Measurements from ENCODE around the gene F2R. TPM values are rescaled to one million over a fixed set of nuclear protein-coding genes. Genes with fewer than 3 reads are reported as not detected.
A peak's percentile ranks its signal among the peaks of the same experiment; 100 is the strongest.

Gene F2R
- total and polyA plus RNA-seq, 2 of the 13 experiments (the other 11 are each of a cell fraction or from before 2014, with no cell fraction given), result 8.3 to 12.3 TPM

DNA sequence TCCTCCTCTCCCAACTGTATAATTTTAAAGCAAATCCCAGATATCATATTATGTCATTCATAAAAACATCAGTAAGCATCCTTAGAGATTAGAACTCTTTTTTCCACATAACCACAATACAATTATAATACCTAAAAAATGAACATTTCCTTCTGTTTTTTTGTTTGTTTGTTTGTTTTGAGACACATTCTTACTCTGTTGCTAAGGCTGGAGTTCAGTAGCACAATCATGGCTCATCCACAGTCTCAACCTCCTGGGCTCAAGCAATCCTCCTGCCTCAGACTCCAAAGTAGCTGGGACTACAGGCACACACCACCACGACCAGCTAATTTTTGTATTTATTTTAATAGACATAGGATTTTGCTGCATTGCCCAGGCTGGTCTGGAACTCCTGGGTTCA lies 8.0 kb downstream of the F2R start (continued):
- TF ChIP-seq NFYC (CRISPR knock-in tag; IDR thresholded peaks at IDR 0.05) (no peak), ZSCAN29 (CRISPR knock-in tag; conservative IDR thresholded peaks at IDR 0.05) (no peak), GFI1 (CRISPR knock-in tag; IDR thresholded peaks at IDR 0.05; ENCODE audit: borderline replicate concordance) (no peak)
- TF ChIP-seq, protein P1, sequence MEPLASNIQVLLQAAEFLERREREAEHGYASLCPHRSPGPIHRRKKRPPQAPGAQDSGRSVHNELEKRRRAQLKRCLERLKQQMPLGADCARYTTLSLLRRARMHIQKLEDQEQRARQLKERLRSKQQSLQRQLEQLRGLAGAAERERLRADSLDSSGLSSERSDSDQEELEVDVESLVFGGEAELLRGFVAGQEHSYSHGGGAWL (CRISPR knock-in tag; IDR thresholded peaks at IDR 0.05), result no peak

DNA sequence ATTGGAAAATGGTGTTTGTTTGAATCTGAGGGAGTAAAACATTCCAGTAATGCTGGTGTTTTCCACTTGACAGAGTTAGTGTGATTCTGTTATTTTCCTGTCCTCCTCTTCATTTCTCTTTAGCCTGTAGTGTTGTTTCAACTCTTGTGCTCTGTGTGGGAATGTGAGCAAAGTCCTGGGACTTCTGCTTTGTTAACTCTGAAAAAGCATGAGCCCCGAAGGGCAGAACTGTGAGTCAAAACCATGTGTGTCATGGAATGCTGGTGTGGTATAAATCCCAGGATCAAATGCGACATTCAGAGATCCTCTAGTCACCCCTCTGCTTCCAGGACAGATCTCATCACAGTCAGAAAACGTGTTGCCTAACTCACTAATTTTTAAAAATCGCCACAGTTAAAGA lies 8.9 kb downstream of the F2R start:
- no peaks in the 10 kb centered on the region for H3K27me3 ChIP-seq (ENCODE audit: control insufficient read depth in 1 of 2, insufficient read depth in 2 of 2, low read length in 2 of 2)
- H3K9me3 ChIP-seq (ENCODE audit: low read length), result no peaks in the 10 kb centered on the region
- FAIRE-seq, result no peak
- TF ChIP-seq TEAD3 (CRISPR knock-in tag; optimal IDR thresholded peaks at IDR 0.05; ENCODE audit: borderline replicate concordance) (peak; percentile 34), TAF1 (CRISPR knock-in tag; IDR thresholded peaks at IDR 0.05) (no peak)
- no peaks in the 10 kb centered on the region for H3K79me2 ChIP-seq (ENCODE audit: insufficient read depth, low read length)
- ATAC-seq, result peak; percentile 76
- H2AFZ ChIP-seq (ENCODE audit: low read length), result no peak overlapping the region
- H4K20me1 ChIP-seq (ENCODE audit: insufficient read depth, low read length), result no peaks in the 10 kb centered on the region
- no peak overlapping the region for H3K4me3 ChIP-seq (replicated peaks in 1 of 3; ENCODE audit: insufficient read depth in 1 of 3, low read depth in 2 of 3, low read length in 3 of 3)
- in situ Hi-C loops (cut with HindIII; ENCODE audit: extremely low pct_ligation_motif_present, low pct_unique_long_range_greater_than_20kb), result no loop called here
- intact Hi-C loops (cut with micrococcal nuclease; ENCODE audit: unreplicated experiment), result no loop called here
- no TSS peak for BruUV-seq (replicated peaks)
- peak overlapping the region; percentile 11 for H3K27ac ChIP-seq (ENCODE audit: extremely low read length, insufficient read depth, low read length)
- DNase-seq (ENCODE audit: low spot score), result peak; percentile 46
- POLR2A ChIA-PET, result no interaction called here
- H3K4me1 ChIP-seq (ENCODE audit: insufficient read depth, low read length), result peaks cover 19% of the 10 kb centered on the region
- WGBS (ENCODE audit: low lambda C conversion rate), result 71% methylated on average over 4 of the region's 4 CpGs
- no peak overlapping the region for H3K9ac ChIP-seq (ENCODE audit: insufficient read depth, low read depth, low read length)
- CTCF ChIA-PET (ENCODE audit: low intra/inter-chr PET ratio, low total read pairs), result no interaction called here
- no peak overlapping the region for H3K4me2 ChIP-seq (ENCODE audit: low read depth, low read length)
- no peaks in the 10 kb centered on the region for H3K36me3 ChIP-seq (replicated peaks in 1 of 2; ENCODE audit: control insufficient read depth in 1 of 2, insufficient read depth in 2 of 2, low read length in 2 of 2)

DNA sequence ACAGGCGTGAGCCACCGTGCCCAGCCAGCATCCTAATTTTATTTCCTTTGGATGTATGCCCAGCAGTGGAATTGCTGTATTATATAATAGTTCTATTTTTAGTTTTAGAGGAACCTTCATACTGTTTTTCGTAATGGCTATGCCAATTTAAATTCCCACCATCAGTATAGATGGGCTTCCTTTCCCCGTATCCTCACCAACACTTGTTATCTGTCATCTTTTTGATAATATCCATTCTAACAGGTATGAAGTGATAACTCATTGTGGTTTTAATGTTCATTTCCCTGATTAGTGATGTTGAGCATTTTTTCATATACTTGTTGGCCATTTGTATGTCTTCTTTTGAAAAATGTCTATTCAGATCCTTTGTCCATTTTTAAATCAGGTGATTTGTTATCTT lies 13.0 kb downstream of the F2R start:
- ChIA-PET CTCF (ENCODE audit: low intra/inter-chr PET ratio, low total read pairs) (no interaction called here), POLR2A (no interaction called here)
- TF ChIP-seq TAF1 (CRISPR knock-in tag; IDR thresholded peaks at IDR 0.05) (no peak), REPIN1 (CRISPR knock-in tag; IDR thresholded peaks at IDR 0.05; ENCODE audit: borderline replicate concordance, low read depth) (no peak), ZNF570 (CRISPR knock-in tag; IDR thresholded peaks at IDR 0.05; ENCODE audit: borderline replicate concordance) (no peak), NR2C2 (CRISPR knock-in tag; IDR thresholded peaks at IDR 0.05; ENCODE audit: borderline replicate concordance) (no peak)
- TF ChIP-seq, protein P2, sequence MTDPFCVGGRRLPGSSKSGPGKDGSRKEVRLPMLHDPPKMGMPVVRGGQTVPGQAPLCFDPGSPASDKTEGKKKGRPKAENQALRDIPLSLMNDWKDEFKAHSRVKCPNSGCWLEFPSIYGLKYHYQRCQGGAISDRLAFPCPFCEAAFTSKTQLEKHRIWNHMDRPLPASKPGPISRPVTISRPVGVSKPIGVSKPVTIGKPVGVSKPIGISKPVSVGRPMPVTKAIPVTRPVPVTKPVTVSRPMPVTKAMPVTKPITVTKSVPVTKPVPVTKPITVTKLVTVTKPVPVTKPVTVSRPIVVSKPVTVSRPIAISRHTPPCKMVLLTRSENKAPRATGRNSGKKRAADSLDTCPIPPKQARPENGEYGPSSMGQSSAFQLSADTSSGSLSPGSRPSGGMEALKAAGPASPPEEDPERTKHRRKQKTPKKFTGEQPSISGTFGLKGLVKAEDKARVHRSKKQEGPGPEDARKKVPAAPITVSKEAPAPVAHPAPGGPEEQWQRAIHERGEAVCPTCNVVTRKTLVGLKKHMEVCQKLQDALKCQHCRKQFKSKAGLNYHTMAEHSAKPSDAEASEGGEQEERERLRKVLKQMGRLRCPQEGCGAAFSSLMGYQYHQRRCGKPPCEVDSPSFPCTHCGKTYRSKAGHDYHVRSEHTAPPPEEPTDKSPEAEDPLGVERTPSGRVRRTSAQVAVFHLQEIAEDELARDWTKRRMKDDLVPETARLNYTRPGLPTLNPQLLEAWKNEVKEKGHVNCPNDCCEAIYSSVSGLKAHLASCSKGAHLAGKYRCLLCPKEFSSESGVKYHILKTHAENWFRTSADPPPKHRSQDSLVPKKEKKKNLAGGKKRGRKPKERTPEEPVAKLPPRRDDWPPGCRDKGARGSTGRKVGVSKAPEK (CRISPR knock-in tag; IDR thresholded peaks at IDR 0.05; ENCODE audit: borderline replicate concordance), result no peak
- TF ChIP-seq, protein P3, sequence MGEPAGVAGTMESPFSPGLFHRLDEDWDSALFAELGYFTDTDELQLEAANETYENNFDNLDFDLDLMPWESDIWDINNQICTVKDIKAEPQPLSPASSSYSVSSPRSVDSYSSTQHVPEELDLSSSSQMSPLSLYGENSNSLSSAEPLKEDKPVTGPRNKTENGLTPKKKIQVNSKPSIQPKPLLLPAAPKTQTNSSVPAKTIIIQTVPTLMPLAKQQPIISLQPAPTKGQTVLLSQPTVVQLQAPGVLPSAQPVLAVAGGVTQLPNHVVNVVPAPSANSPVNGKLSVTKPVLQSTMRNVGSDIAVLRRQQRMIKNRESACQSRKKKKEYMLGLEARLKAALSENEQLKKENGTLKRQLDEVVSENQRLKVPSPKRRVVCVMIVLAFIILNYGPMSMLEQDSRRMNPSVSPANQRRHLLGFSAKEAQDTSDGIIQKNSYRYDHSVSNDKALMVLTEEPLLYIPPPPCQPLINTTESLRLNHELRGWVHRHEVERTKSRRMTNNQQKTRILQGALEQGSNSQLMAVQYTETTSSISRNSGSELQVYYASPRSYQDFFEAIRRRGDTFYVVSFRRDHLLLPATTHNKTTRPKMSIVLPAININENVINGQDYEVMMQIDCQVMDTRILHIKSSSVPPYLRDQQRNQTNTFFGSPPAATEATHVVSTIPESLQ (CRISPR knock-in tag; conservative IDR thresholded peaks at IDR 0.05), result no peak

More for the DNA sequence above, 13.0 kb downstream of the F2R start:
- Histone ChIP-seq H3K79me2 (ENCODE audit: insufficient read depth, low read length) (no peaks in the 10 kb centered on the region), H4K20me1 (ENCODE audit: insufficient read depth, low read length) (no peaks in the 10 kb centered on the region), H3K9me3 (ENCODE audit: low read length) (no peaks in the 10 kb centered on the region), H3K36me3 (replicated peaks in 1 of 2; ENCODE audit: control insufficient read depth in 1 of 2, insufficient read depth in 2 of 2, low read length in 2 of 2) (0 out of 5 replicates have a peak, but pooled peaks cover 0 to 4% of the 10 kb centered on the region in 2 experiments), H3K4me2 (ENCODE audit: low read depth, low read length) (no peak overlapping the region), H3K4me3 (replicated peaks in 1 of 3; ENCODE audit: insufficient read depth in 1 of 3, low read depth in 2 of 3, low read length in 3 of 3) (no peak overlapping the region), H3K9ac (ENCODE audit: insufficient read depth, low read depth, low read length) (no peak overlapping the region), H3K4me1 (ENCODE audit: insufficient read depth, low read length) (peaks cover 18% of the 10 kb centered on the region), H2AFZ (ENCODE audit: low read length) (no peak overlapping the region), H3K27me3 (ENCODE audit: control insufficient read depth in 1 of 2, insufficient read depth in 2 of 2, low read length in 2 of 2) (no peaks in the 10 kb centered on the region), H3K27ac (ENCODE audit: extremely low read length, insufficient read depth, low read length) (no peak overlapping the region)
- WGBS (ENCODE audit: low lambda C conversion rate), result 100% methylated on average over 4 of the region's 4 CpGs
- in situ Hi-C loops (cut with HindIII; ENCODE audit: extremely low pct_ligation_motif_present, low pct_unique_long_range_greater_than_20kb) (no loop called here), intact Hi-C loops (cut with micrococcal nuclease; ENCODE audit: unreplicated experiment) (no loop called here)
- ATAC-seq (no peak), FAIRE-seq (no peak), DNase-seq (ENCODE audit: low spot score) (no peak)
- BruUV-seq (replicated peaks), result no TSS peak
